ACC112 (cell line): ENCODE results near the gene PAPOLG.

Source experiments
- H2AFZ ChIP-seq: fragments of 200-600 bp; sonication (generic); one replicate; pipeline ENCODE4 v1.6.0; 2017; ENCODE audit warnings: antibody characterized with exemption, low read length; ENCODE audit not compliant: unreplicated experiment
- H3K27ac ChIP-seq: fragments of 200-600 bp; sonication (generic); 2 replicates; pipeline ENCODE4 v1.5.1; 2014; ENCODE audit warnings: low read depth, mild to moderate bottlenecking, antibody characterized with exemption, low read length, moderate library complexity
- H3K27me3 ChIP-seq: fragments of 200-600 bp; sonication (generic); 2 replicates; pipeline ENCODE4 v1.6.1; 2014; ENCODE audit warnings: mild to moderate bottlenecking, antibody characterized with exemption, low read length, moderate library complexity, mixed read lengths; ENCODE audit not compliant: insufficient read depth
- H3K36me3 ChIP-seq: fragments of 200-600 bp; sonication (generic); 2 replicates; pipeline ENCODE4 v1.6.1; 2016; ENCODE audit warnings: mild to moderate bottlenecking, antibody characterized with exemption, low read length, moderate library complexity, mixed read lengths; ENCODE audit not compliant: insufficient read depth
- H3K4me1 ChIP-seq: fragments of 200-600 bp; sonication (generic); one replicate; pipeline ENCODE4 v1.6.1; 2016; ENCODE audit warnings: low read length, mixed read lengths; ENCODE audit not compliant: insufficient read depth, unreplicated experiment, control insufficient read depth
- H3K4me3 ChIP-seq: fragments of 200-600 bp; sonication (generic); 2 replicates; pipeline ENCODE4 v1.5.1; 2014; ENCODE audit warnings: mild to moderate bottlenecking, low read depth, low read length
- H3K79me2 ChIP-seq: fragments of 200-600 bp; sonication (generic); one replicate; pipeline ENCODE4 v1.6.0; 2016; ENCODE audit warnings: low read length; ENCODE audit not compliant: control insufficient read depth, unreplicated experiment, insufficient read depth

Gene PAPOLG

GRCh38 chr2:60738679-60739078 lies 17.4 kb upstream of the PAPOLG start:
- Histone ChIP-seq H3K36me3 (no peaks in the 10 kb centered on the region), H3K27me3 (peaks cover 35% of the 10 kb centered on the region), H3K27ac (no peak overlapping the region), H3K4me3 (no peak overlapping the region), H3K4me1 (no peaks in the 10 kb centered on the region), H3K79me2 (no peaks in the 10 kb centered on the region), H2AFZ (no peak overlapping the region)

DNA sequence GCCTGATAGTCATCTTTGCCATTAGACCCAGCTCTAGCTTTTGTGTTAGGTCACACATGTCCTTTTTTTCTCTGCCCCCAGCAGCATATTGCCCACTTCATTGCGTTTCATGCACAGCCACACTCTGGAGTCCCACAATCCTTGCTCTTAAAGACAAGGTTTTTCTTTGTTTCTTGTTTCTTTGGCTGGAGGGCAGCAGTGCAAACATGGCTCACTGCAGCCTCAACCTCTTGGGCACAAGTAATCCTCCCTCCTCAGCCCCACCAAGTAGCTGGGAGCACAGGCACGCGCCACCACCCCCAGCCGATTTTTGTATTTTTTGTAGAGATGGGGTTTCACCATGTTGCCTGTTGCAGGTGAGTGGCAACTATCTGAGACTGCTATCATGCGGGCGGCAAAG lies 16.9 kb upstream of the PAPOLG start:
- Histone ChIP-seq H3K4me1 (no peaks in the 10 kb centered on the region), H3K36me3 (no peaks in the 10 kb centered on the region), H3K4me3 (no peak overlapping the region), H3K79me2 (no peaks in the 10 kb centered on the region), H2AFZ (no peak overlapping the region), H3K27ac (no peak overlapping the region), H3K27me3 (peaks cover 35% of the 10 kb centered on the region)

DNA sequence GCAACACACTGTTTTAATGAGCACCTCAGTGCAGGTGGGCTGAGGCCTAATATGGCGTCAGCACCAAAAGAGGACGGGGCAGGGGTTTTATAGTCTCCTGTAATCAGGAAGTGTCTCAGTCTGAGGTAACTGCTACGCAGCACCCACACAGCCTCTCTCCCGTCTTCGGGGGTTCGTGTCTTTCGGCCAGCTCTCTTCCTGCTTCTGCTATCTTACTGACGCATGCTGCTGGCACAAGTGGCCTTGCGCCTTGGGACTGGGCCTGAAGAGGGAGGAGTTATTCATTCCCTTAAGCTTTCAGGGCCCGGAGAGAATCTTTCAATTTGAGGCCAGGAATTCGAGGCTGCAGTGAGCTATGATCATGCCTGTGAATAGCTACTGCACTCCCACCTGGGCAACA lies 14.5 kb upstream of the PAPOLG start:
- Histone ChIP-seq H2AFZ (no peak overlapping the region), H3K27me3 (peaks cover 22% of the 10 kb centered on the region), H3K4me3 (no peak overlapping the region), H3K36me3 (no peaks in the 10 kb centered on the region), H3K27ac (no peak overlapping the region), H3K4me1 (no peaks in the 10 kb centered on the region), H3K79me2 (no peaks in the 10 kb centered on the region)

- Histone ChIP-seq H3K27ac (no peak overlapping the region), H3K4me3 (no peak overlapping the region), H3K4me1 (no peaks in the 10 kb centered on the region), H3K79me2 (no peaks in the 10 kb centered on the region), H3K36me3 (no peaks in the 10 kb centered on the region), H3K27me3 (peaks cover 22% of the 10 kb centered on the region), H2AFZ (no peak overlapping the region)
Observed at GRCh38 chr2:60742419-60742818, 13.6 kb upstream of the PAPOLG start.

DNA sequence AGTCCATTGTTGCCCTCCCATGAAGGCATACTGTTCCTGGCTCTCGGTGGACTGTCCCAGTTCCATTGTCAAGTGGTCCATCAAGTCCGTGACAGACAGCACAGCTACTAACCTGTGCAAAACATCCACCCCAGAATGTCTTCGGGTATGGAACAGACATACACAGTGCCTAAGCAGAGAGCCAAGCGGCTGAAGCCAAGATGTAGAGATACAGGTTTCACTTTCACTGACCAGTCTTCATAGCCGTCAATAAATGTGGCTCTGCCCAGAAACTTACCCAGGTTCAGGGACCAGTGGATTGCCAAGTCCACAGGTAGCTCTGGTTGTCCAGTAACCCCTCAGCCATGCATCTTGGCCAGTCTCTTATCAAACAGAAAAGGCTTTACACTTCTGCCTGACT lies 10.7 kb upstream of the PAPOLG start:
- Histone ChIP-seq H2AFZ (no peak overlapping the region), H3K27me3 (peaks cover 10% of the 10 kb centered on the region), H3K79me2 (no peaks in the 10 kb centered on the region), H3K4me3 (no peak overlapping the region), H3K4me1 (no peaks in the 10 kb centered on the region), H3K36me3 (no peaks in the 10 kb centered on the region), H3K27ac (no peak overlapping the region)

GRCh38 chr2:60745761-60746160 lies 10.3 kb upstream of the PAPOLG start:
- Histone ChIP-seq H3K27ac (no peak overlapping the region), H2AFZ (no peak overlapping the region), H3K27me3 (peaks cover 6% of the 10 kb centered on the region; the same call in 1 of the 2 replicates)

DNA sequence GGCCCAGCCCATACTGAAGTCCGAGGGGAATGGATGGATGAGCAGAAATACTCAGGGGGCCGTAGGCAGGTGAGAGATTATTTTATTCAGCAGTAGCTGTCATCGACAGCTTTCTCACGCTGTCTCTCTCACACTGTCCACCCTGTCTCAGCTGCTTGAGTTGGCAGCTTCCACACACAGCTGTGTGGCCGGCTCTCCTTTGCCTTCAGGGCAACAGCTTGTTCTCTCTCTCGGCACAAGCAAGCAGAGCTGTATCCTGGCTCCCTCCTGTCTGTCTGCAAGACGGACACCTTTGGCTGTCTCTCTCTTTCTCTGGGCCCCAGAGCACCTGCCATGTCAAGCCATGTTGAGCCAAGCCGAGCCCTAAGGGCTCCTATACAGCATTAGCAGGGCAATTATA lies 9.8 kb upstream of the PAPOLG start:
- Histone ChIP-seq H3K36me3 (no peaks in the 10 kb centered on the region), H2AFZ (no peak overlapping the region), H3K4me1 (no peaks in the 10 kb centered on the region), H3K79me2 (no peaks in the 10 kb centered on the region), H3K4me3 (no peak overlapping the region), H3K27ac (no peak overlapping the region), H3K27me3 (peaks cover 6% of the 10 kb centered on the region; the same call in 1 of the 2 replicates)

More at GRCh38 chr2:60745761-60746160, 10.3 kb upstream of the PAPOLG start:
- Histone ChIP-seq H3K4me3 (no peak overlapping the region), H3K79me2 (no peaks in the 10 kb centered on the region), H3K36me3 (no peaks in the 10 kb centered on the region), H3K4me1 (no peaks in the 10 kb centered on the region)

GRCh38 chr2:60759654-60760053 lies 3.6 kb downstream of the PAPOLG start:
- Histone ChIP-seq H3K4me3 (no peak overlapping the region), H3K36me3 (peaks cover 22% of the 10 kb centered on the region), H3K79me2 (peaks cover 41% of the 10 kb centered on the region), H3K27me3 (no peaks in the 10 kb centered on the region), H3K27ac (no peak overlapping the region), H2AFZ (no peak overlapping the region), H3K4me1 (peaks cover 5% of the 10 kb centered on the region)

DNA sequence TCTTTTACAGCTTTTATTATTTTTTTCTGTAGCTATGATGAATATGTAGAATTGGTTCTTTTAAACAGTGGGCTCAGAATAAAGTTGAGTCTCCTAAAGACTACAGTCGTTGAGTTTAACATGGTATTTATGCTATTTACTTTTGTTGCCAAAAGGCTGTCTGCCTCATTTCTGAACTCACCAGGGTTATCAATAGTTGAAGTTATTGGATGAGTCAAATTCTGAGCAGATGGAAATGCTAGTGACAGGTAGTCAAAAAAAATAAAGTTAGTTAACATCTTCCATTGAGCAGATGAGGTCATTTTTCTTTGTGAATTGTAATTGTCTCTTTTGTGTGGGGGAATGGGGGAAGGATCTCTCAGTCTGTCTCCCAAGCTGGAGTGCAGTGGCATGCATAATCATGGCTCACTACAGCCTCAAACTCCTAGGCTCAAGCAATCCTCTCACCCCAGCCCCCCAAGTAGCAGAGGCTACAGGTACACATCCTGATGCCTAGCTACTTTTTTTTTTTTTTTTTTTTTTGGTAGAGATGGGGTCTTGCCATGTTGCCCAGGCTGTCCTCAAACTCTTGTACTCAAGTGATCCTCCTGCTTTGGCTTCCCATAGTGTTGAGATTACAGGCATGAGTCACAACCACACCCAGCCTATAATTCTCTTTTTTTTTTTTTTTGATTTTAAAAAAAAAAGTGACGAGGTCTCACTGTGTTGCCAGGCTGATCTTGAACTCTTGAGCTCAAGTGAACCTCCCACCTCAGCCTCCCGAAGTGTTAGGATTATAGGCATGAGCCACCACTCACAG lies 8.9 kb downstream of the PAPOLG start:
- Histone ChIP-seq H3K4me1 (no peaks in the 10 kb centered on the region), H3K4me3 (no peak overlapping the region), H3K79me2 (peaks cover 6% of the 10 kb centered on the region), H3K27me3 (no peaks in the 10 kb centered on the region), H2AFZ (no peak overlapping the region), H3K36me3 (peaks cover 30% of the 10 kb centered on the region), H3K27ac (no peak overlapping the region)

- no peaks in the 10 kb centered on the region for H3K4me1 ChIP-seq
- no peaks in the 10 kb centered on the region for H3K27me3 ChIP-seq
- no peak overlapping the region for H2AFZ ChIP-seq
- peaks cover 22% of the 10 kb centered on the region for H3K36me3 ChIP-seq
- H3K4me3 ChIP-seq, result no peak overlapping the region
- no peaks in the 10 kb centered on the region for H3K79me2 ChIP-seq
- H3K27ac ChIP-seq, result no peak overlapping the region
Observed at GRCh38 chr2:60766283-60766682, 10.2 kb downstream of the PAPOLG start.

GRCh38 chr2:60771508-60771907 lies 15.4 kb downstream of the PAPOLG start:
- Histone ChIP-seq H2AFZ (no peak overlapping the region), H3K4me3 (no peak overlapping the region), H3K27me3 (no peaks in the 10 kb centered on the region), H3K36me3 (peaks cover 28% of the 10 kb centered on the region), H3K4me1 (no peaks in the 10 kb centered on the region), H3K79me2 (no peaks in the 10 kb centered on the region), H3K27ac (no peak overlapping the region)
